AG04450 (cell line): ENCODE measurements around the gene GPAT2. TPM values are rescaled to one million over a fixed set of nuclear protein-coding genes. Genes with fewer than 3 reads are reported as not detected.
"Not testable (repeated sequence)": the region's sequence is repeated elsewhere in the genome, so short reads cannot be mapped to it uniquely, and the experiment has no call there.

ENCODE experiments used
- CTCF ChIA-PET: fragments of 300-600, 350-600 bp; formaldehyde crosslinking; extraction: SDS; loops from one replicate; lab custom pipeline; 2022; ENCODE audit warnings: antibody characterized with exemption, inconsistent platforms; lab: Charles Lee
- POLR2A ChIA-PET: fragments of 350-600 bp; formaldehyde crosslinking; extraction: SDS; loops from one replicate; lab custom pipeline; 2021; ENCODE audit warnings: antibody characterized with exemption, inconsistent platforms; lab: Yijun Ruan, JAX
- DNase-seq: peaks from one replicate; pipeline ENCODE4 v3.0.0-alpha.2; 2011; ENCODE audit warnings: low read depth, low spot score
- H3K27ac ChIP-seq: one replicate; pipeline ENCODE4 v1.5.1; 2012; ENCODE audit warnings: low read depth, low read length, control low read depth
- H3K27me3 ChIP-seq: one replicate; pipeline ENCODE4 v1.6.0; 2012; ENCODE audit warnings: low read length; ENCODE audit not compliant: control insufficient read depth, insufficient read depth
- H3K4me3 ChIP-seq: 2 replicates; pipeline ENCODE4 v1.5.1; 2011; ENCODE audit warnings: mild to moderate bottlenecking, low read depth, low read length, control low read depth
- H3K9me3 ChIP-seq: 2 replicates; pipeline ENCODE4 v1.5.1; 2012; ENCODE audit warnings: low read length; ENCODE audit not compliant: control insufficient read depth, insufficient read depth
- polyA plus RNA-seq: library from polyadenylated mRNA; depleted of rRNA; stranded (reverse); fragments of >200 nt; gene quantifications from 2 replicates; pipeline ENCODE4 v1.2.3, GENCODE V29; 2011
- TF ChIP-seq, protein P1 (sequence below): IDR thresholded peaks from 2 replicates; pipeline ENCODE4 v1.5.1; 2011; ENCODE audit warnings: low read depth, low read length, control low read depth, inconsistent platforms

GPAT2 gene
- polyA plus RNA-seq, 1 experiment: 0.10 TPM

DNA sequence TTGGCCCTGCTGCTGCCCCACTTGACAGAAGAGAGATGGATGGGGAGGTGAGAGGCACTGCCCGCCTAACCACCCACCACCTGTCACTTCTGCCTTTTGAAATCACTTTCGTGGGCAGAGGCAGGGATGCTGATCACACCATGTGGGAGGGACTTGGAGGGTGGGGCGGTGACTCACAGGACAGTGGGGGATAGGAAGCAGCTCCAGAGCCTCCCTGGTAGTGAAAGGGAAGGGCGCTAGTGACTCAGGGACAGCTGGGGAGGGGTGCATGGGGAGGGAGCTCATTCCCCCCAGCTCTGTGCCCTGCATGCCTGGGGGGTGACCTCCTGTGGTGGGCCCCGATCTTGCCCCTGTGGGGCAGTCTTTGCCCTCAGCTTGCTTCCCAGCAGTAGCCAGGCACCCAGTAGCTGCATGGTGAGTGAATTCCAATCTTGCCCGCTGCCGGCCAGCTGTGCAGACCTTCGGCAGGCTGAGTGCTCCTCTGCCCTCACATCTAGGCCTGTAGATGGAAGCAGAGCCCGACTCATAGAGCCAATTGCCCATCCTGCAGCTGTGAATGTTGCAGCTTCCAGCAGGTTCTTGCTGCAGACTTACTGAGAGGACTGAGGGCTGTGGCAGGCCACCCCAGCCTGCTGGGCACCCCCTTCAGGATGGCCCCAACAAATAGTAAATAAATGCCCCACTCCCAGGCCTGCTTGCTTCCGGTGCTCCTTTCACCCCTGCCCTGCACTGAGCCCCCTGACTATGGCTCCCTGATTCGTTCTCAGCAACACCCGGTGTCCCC is 28.6 kb upstream of the GPAT2 start:
- H3K27me3 ChIP-seq, POLR2A ChIA-PET, H3K4me3 ChIP-seq, CTCF ChIA-PET, H3K27ac ChIP-seq, H3K9me3 ChIP-seq: not testable (repeated sequence)
- peak; percentile 13 for DNase-seq
- TF ChIP-seq, protein P1, sequence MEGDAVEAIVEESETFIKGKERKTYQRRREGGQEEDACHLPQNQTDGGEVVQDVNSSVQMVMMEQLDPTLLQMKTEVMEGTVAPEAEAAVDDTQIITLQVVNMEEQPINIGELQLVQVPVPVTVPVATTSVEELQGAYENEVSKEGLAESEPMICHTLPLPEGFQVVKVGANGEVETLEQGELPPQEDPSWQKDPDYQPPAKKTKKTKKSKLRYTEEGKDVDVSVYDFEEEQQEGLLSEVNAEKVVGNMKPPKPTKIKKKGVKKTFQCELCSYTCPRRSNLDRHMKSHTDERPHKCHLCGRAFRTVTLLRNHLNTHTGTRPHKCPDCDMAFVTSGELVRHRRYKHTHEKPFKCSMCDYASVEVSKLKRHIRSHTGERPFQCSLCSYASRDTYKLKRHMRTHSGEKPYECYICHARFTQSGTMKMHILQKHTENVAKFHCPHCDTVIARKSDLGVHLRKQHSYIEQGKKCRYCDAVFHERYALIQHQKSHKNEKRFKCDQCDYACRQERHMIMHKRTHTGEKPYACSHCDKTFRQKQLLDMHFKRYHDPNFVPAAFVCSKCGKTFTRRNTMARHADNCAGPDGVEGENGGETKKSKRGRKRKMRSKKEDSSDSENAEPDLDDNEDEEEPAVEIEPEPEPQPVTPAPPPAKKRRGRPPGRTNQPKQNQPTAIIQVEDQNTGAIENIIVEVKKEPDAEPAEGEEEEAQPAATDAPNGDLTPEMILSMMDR: peak; percentile 26; the same call in 1 of the 2 replicates

DNA sequence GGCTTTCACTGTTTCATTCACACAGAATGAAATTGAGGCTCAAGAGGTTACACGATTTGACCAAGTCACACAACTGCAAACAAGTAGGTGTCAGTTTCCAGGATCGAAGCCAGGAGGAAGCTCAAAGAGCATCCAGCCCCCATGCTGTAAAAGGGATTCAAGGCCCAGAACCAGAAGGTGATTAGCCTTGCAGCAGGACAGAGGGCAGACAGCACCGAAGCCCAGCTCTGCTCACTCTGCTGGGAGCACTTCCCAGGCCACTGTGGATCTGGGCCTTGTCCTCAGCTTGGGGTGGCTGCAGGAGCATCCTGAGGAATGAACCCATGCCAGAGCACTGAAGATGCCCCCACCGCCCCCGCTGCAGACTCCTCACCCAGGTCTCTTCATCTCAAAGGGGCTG is 27.8 kb upstream of the GPAT2 start:
- H3K27ac ChIP-seq, H3K4me3 ChIP-seq, DNase-seq, CTCF ChIA-PET, POLR2A ChIA-PET, H3K9me3 ChIP-seq, H3K27me3 ChIP-seq: not testable (repeated sequence)

DNA sequence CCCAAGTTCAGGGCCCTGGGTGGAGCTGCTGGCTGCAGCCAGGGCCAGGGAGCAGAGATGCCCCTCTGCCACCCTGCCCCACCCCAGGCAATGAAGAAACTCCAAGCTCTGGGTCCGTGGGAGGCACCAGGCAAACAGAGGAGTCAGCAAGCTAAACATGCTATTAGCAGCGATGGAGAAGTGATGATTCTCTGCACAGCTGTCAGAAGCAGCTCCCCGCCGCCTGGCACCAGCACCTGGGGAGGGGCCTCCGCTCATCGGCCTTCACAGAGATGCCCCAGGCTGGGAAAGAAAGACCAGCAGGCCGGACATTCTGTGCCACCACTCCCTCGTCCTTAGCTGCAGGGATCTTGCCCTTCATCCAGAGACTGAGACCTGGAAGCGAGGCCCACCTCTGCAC is 27.2 kb upstream of the GPAT2 start:
- H3K9me3 ChIP-seq, H3K27me3 ChIP-seq, POLR2A ChIA-PET, H3K4me3 ChIP-seq, DNase-seq, H3K27ac ChIP-seq: not testable (repeated sequence)
- CTCF ChIA-PET: interaction anchor here (1.0 kb wide), 1 partner anchor 55 kb away, joined by 3 read pairs; the partner anchor contains the start of gene ADRA2B

DNA sequence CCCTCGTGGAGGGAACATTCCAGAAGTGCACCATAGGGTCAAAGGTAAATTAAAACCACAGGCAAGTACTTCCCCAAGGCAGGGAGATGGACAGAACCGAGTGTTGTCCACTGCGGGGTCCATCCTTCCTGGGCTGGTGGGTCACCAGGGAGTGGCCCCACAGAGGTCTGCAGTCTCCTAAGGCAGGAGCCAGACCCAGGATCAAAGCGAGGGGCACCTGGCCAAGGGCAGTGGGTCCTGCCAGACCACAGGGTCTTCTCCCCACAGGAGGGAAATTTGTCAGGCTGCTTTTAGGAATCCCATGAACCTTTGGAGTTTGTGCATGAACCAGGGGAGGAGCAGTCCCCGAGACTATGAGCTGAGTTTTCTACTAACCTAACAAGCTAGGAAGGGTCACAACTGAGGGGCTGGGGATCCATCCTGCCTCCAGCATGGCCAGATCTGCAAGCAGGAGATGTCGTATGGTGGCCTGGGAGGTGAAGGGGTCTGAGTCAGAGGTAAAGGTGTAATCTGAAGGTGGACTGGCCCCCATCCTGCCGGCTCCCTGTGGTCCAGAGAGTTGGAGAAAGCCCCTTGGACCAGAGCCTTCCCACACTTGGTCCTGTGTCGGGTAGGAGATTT is 26.6 kb upstream of the GPAT2 start:
- H3K4me3 ChIP-seq, H3K27ac ChIP-seq, H3K9me3 ChIP-seq, H3K27me3 ChIP-seq, POLR2A ChIA-PET, DNase-seq: not testable (repeated sequence)
- CTCF ChIA-PET: interaction anchor here (1.0 kb wide), 1 partner anchor 55 kb away, joined by 3 read pairs; the partner anchor contains the start of gene ADRA2B

DNA sequence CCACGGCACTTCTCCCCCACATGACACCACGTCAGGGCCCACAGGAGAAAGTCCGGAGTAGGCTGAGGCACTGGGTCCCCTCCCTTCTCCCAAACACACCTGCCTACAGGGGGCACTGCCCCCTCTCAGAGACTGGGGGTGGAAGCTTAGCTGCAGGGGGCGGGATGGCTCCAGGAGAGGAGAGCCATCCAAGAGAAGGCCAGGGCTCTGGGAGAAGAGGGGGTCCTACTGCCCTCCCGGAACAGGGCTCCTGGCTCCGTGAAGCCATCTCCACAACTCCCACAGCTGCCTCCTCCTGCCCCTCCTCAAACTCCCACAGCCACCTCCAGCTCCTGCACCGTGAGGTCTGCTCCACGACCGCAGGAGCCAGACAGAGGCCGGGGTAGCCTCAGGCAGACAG is 25.6 kb upstream of the GPAT2 start:
- H3K27me3 ChIP-seq, CTCF ChIA-PET, H3K9me3 ChIP-seq, H3K4me3 ChIP-seq, DNase-seq, POLR2A ChIA-PET, H3K27ac ChIP-seq: not testable (repeated sequence)

DNA sequence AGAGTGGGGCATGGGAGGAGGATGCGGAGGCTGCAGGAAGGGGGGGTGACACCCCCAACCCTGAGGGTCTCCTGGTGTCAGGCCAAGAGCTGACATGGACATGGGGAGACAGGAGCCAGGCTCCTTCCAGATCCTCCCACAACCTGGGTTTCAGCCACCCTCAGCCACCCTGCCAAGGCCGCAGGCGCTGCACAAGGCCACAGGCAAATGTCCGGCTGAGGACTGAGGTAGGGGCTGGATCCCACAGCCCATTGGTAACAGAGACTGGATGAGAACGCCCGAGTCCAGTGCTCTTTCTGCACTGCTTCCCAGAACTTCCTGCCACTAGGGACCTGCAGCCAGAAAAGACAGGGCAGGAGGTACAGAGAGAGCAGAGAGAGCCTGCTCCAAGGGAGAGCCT is 24.7 kb upstream of the GPAT2 start:
- H3K9me3 ChIP-seq, POLR2A ChIA-PET, DNase-seq, CTCF ChIA-PET, H3K27ac ChIP-seq, H3K4me3 ChIP-seq, H3K27me3 ChIP-seq: not testable (repeated sequence)

DNA sequence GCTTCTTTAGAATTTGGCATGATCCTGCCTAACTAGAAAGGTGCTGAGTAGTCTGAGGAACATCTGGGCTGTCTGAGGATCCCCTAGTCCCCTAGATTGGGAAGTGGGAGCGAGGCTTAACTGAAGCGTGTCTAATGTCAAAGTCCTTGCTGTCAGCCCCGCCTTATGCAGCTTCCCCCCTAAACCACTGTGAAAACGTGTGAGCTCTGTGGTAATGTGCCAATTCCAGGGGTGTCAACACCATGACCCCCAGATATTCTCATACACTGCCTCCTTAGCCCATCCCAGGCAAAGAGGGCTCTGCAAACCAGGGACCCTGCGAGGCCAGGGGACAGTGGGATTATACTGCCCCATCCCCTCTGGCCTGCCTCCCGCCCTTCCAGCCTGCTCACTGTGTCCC is 21.1 kb upstream of the GPAT2 start:
- H3K4me3 ChIP-seq, POLR2A ChIA-PET, DNase-seq, H3K9me3 ChIP-seq, H3K27me3 ChIP-seq, CTCF ChIA-PET, H3K27ac ChIP-seq: not testable (repeated sequence)

DNA sequence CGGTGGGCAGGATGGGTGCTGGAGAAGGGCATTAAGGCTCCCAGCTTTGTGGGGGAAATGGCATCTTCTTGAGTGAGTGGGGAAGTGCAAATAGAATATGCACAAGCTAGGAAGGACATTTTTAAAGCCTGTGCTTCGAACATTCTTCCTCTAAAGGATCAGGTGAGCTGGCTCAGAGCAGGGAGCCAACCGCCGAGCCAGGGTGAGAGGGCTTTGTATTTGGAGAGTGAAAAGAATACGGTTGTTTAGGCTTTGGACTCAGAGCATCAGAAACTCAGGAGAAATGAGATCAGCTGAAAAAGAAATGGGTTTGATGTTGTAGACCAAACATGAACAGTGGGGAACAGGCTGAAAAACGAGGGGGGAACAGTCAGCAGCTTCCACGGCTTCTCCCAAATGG is 19.8 kb upstream of the GPAT2 start:
- H3K9me3 ChIP-seq, CTCF ChIA-PET, POLR2A ChIA-PET, DNase-seq, H3K4me3 ChIP-seq, H3K27me3 ChIP-seq, H3K27ac ChIP-seq: not testable (repeated sequence)

DNA sequence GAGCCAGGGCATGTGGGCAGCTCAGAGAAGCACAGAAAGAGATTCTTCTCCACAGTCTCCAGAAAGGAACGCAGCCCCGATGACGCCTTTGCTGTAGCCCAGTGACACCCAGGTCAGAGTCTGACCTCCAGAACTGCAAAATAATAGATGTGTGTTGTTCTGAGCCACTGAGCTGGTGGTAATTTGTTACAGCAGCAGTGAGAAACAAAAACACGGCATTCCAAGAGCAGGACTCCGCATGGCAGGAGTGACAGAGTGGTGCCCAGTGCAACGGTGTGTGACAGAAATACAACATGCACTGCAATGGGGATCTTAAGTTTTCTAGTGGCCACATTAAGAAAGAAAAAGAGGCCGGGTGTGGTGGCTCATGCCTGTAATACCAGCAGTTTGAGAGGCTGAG is 18.7 kb upstream of the GPAT2 start:
- H3K27me3 ChIP-seq, DNase-seq, H3K4me3 ChIP-seq, CTCF ChIA-PET, H3K9me3 ChIP-seq, POLR2A ChIA-PET, H3K27ac ChIP-seq: not testable (repeated sequence)

DNA sequence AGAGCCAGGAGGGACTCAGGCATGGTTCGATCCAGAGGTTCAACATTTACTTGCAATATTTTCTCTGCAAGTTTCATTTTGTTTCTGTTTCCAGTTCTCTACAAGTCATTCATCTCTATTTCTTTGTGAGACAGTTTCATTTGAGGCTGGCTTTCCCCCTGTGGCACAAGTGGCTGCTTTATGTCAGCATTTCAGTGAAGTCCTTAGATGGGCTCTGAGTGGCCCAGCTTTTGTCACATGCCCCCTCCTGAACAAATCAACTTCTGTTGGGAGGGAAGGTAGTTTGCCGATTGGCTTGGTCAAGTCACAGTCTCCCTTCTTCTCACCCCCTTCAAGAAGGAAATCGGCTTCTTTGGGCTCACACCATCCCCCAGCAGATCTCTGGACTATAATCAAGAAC is 17.9 kb upstream of the GPAT2 start:
- H3K27ac ChIP-seq, CTCF ChIA-PET: not testable (repeated sequence)

DNA sequence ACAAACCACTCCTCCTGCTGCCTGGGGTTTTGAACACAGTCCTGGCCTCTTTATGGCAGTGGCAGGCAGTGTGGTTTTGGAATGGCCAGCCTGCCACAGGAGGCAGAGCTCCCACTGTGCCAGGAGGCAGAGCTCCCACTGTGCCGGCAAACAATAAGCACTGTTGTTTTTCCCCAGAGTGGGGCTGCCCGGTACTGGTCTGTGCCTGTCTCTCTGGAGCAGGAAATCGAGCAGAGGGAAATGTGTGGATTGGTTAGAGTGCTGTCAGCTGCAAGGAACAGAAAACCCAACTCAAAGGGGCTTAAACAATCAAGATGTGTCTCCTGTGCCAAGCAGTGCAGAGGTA is 15.2 kb upstream of the GPAT2 start:
- H3K27ac ChIP-seq, POLR2A ChIA-PET, H3K9me3 ChIP-seq, CTCF ChIA-PET, H3K4me3 ChIP-seq, DNase-seq, H3K27me3 ChIP-seq: not testable (repeated sequence)

More for the DNA sequence above, 17.9 kb upstream of the GPAT2 start:
- POLR2A ChIA-PET, H3K27me3 ChIP-seq, H3K4me3 ChIP-seq, H3K9me3 ChIP-seq, DNase-seq: not testable (repeated sequence)
